Heart left ventricle (tissue), 16 donors: ENCODE measurements around the gene KIF24. TPM values are rescaled to one million over a fixed set of nuclear protein-coding genes. Genes with fewer than 3 reads are reported as not detected.
A peak's percentile ranks its signal among the peaks of the same experiment; 100 is the strongest.
"Not testable (repeated sequence)": the region's sequence is repeated elsewhere in the genome, so short reads cannot be mapped to it uniquely, and the experiment has no call there.

ENCODE experiments used
- ATAC-seq, 4 donors: fragments of 200-7000 bp; cut with Tn5 transposase; one replicate each; pipeline ENCODE4 v1.9.1; 2020 to 2022; ENCODE audit warnings: moderate library complexity in 4 of 4, mild to moderate bottlenecking in 3 of 4, moderate number of reproducible peaks in 1 of 4
- DNase-seq, 5 donors: peaks; one replicate each; pipeline ENCODE4 v3.0.0-alpha.2; 2020
- H3K27ac ChIP-seq, 12 donors: fragments of 200-600 bp; sonication (generic) in 4 of 12; one replicate each; pipeline versions ENCODE4 v1.5.0 to v1.8.0; 2016 to 2022; ENCODE audit warnings: mild to moderate bottlenecking in 2 of 12
- H3K27me3 ChIP-seq, 9 donors: fragments of 200-600 bp; sonication (generic) in 2 of 9; one replicate each; pipeline versions ENCODE4 v1.5.1 to v1.8.0; 2016 to 2022; ENCODE audit warnings: mild to moderate bottlenecking in 3 of 9
- H3K36me3 ChIP-seq, 9 donors: fragments of 200-600 bp; sonication (generic) in 2 of 9; one replicate each; pipeline versions ENCODE4 v1.5.0 to v1.8.0; 2018 to 2022; ENCODE audit warnings: mild to moderate bottlenecking in 2 of 9
- H3K4me1 ChIP-seq, 12 donors: fragments of 200-600 bp; sonication (generic) in 4 of 12; one replicate each; pipeline versions ENCODE4 v1.5.0 to v1.8.0; 2016 to 2022; ENCODE audit warnings: mild to moderate bottlenecking in 3 of 12
- H3K4me3 ChIP-seq, 12 donors: fragments of 200-600 bp; sonication (generic) in 4 of 12; one replicate each; pipeline versions ENCODE4 v1.5.0 to v1.8.0; 2017 to 2022; ENCODE audit warnings: mild to moderate bottlenecking in 9 of 12, moderate library complexity in 4 of 12
- H3K9me3 ChIP-seq, 12 donors: fragments of 200-600 bp; sonication (generic) in 4 of 12; one replicate each; pipeline versions ENCODE4 v1.5.0 to v1.8.0; 2016 to 2022; ENCODE audit warnings: mild to moderate bottlenecking in 1 of 12
- CTCF ChIP-seq, 12 donors: fragments of 200-600 bp; sonication (generic) in 4 of 12; IDR thresholded peaks; one replicate each; pipeline versions ENCODE4 v1.5.0 to v1.8.0; 2018 to 2022; ENCODE audit warnings: antibody characterized with exemption in 12 of 12, mild to moderate bottlenecking in 5 of 12
- POLR2A ChIP-seq, 2 donors: fragments of 450-650 bp; IDR thresholded peaks; one replicate each; pipeline ENCODE4 v1.6.1; 2017; ENCODE audit warnings: antibody characterized with exemption in 2 of 2, mild to moderate bottlenecking in 2 of 2, moderate library complexity in 2 of 2
- WGBS, 4 donors: extraction: QIAGEN DNeasy Blood & Tissue Kit in 2 of 4; methylation state at CpG; one replicate each; pipeline versions ENCODE4 v1.1.5 to v1.1.7; 2013 to 2018; 5-methylcytosine and 5-hydroxymethylcytosine counted together
- intact Hi-C, 10 donors: fragments of 100-400 bp; cut with DNase I; formaldehyde crosslinking; loops; one replicate each; pipeline versions ENCODE4 v1.11.1 to v1.14.2; 2022
- polyA plus RNA-seq, 2 donors: library from polyadenylated mRNA; stranded (reverse); fragments of 200-250 nt; gene quantifications; one replicate each; pipeline ENCODE4 v1.2.3, GENCODE V29; 2013
- total RNA-seq, 9 donors: library from RNA; depleted of rRNA in 2 of 9; stranded (reverse); fragments of >200 nt in 2 of 9; fragmentation: NEBNext Ultra II Directional in 3 of 9; extraction: Animal tissue kit (Norgen Biotek cat#: 25700) in 3 of 9; gene quantifications; one replicate each; pipeline versions ENCODE4 v1.1.0 to v1.2.4, GENCODE V29; 2016 to 2023
- donor health status: ischemic (EF 13 %, LVEDD 7.1; RV severe dilation, severe dysfunction).
- donor health status: healthy with polysubstance abuse.
- donor health status: DM: no; HTN: yes; CAD: no.
- donor health status: DM: no; HTN: no; CAD: no.
- donor health status: ischemic (EF 25% LVEDD 6.9; RV normal size, moderate dysfunction).
- donor health status: ischemic (EF 25% LVEDD 5.7; RV mildly dilated, moderate dysfunction).
- donor health status: healthy.
- donor health status: DM: yes; HTN: yes; CAD: no.
- donor health status: ischemic (EF 35%, LVEDD 5.7; RV mildly dilated, moderate dysfunction).
- donor health status: nonischemic (EF 11% LVEDD 7.7; RV severe dilation, severe dysfunction).
- donor health status: DM: yes; HTN: yes; CAD: no.
- donor health status: PGD.
- donor health status: ischemic (EF 29% LVEDD 5.4; RV normal size, mild dysfunction).
- donor health status: nonischemic (EF 23%, LVEDD 6.1; RV moderate dilation, normal function).

The KIF24 gene
- total and polyA plus RNA-seq, 11 donors = 0.19 to 1.6 (median 0.64) TPM

GRCh38 chr9:34370970-34371880 lies 42.2 kb upstream of the KIF24 start:
- Histone ChIP-seq H3K27ac (no peak overlapping the region), H3K4me1 (peaks cover 0 to 23% (median 9%) of the 10 kb centered on the region in 12 donors), H3K27me3 (peaks cover 0 to 9% (median 0%) of the 10 kb centered on the region in 9 donors), H3K9me3 (no peaks in the 10 kb centered on the region), H3K36me3 (peaks cover 0 to 23% (median 6%) of the 10 kb centered on the region in 9 donors), H3K4me3 (peak overlapping the region in 4 of 12 donors; percentile 4 to 28 (median 18))
- DNase-seq (no peak), ATAC-seq (peak in 1 of 4 donors; percentile 34)
- 57 to 75% (median 65%) methylated on average over 34 to 105 of the region's 105 CpGs for WGBS, 4 donors
- no peak for TF ChIP-seq POLR2A (IDR thresholded peaks at IDR 0.05)
- TF ChIP-seq CTCF (IDR thresholded peaks at IDR 0.05) = peak in 1 of 12 donors; percentile 3
- intact Hi-C loops = no loop called here

- intact Hi-C loops = no loop called here
- WGBS, 4 donors = 71 to 83% (median 78%) methylated on average over 16 to 23 of the region's 23 CpGs
- Histone ChIP-seq H3K4me3 (peak overlapping the region in 2 of 12 donors; percentile 21 to 28), H3K27me3 (peaks cover 0 to 9% (median 0%) of the 10 kb centered on the region in 9 donors), H3K4me1 (peaks cover 0 to 15% (median 2%) of the 10 kb centered on the region in 12 donors), H3K27ac (no peak overlapping the region), H3K9me3 (no peaks in the 10 kb centered on the region), H3K36me3 (peaks cover 0 to 23% (median 6%) of the 10 kb centered on the region in 9 donors)
- ATAC-seq = peak in 1 of 4 donors; percentile 6
- DNase-seq = no peak
- TF ChIP-seq POLR2A (IDR thresholded peaks at IDR 0.05) (no peak), CTCF (IDR thresholded peaks at IDR 0.05) (no peak)
Observed at GRCh38 chr9:34370335-34370969, 41.4 kb upstream of the KIF24 start.

GRCh38 chr9:34369636-34370035 lies 40.6 kb upstream of the KIF24 start:
- intact Hi-C loops = no loop called here

GRCh38 chr9:34368796-34369195 lies 39.7 kb upstream of the KIF24 start:
- ATAC-seq, intact Hi-C loops, H3K27me3 ChIP-seq, H3K9me3 ChIP-seq, H3K4me3 ChIP-seq, DNase-seq, H3K27ac ChIP-seq: not testable (repeated sequence)
- WGBS, 4 donors = 96 to 99% (median 98%) methylated on average over 5 of the region's 5 CpGs
- Histone ChIP-seq H3K36me3 (peaks cover 0 to 23% (median 6%) of the 10 kb centered on the region in 9 donors), H3K4me1 (peaks cover 0 to 19% (median 10%) of the 10 kb centered on the region in 12 donors)

More at GRCh38 chr9:34369636-34370035, 40.6 kb upstream of the KIF24 start:
- Histone ChIP-seq H3K27ac (no peak overlapping the region), H3K4me1 (peaks cover 0 to 13% (median 4%) of the 10 kb centered on the region in 12 donors), H3K4me3 (no peak overlapping the region), H3K36me3 (peaks cover 0 to 23% (median 6%) of the 10 kb centered on the region in 9 donors), H3K27me3 (peaks cover 0 to 9% (median 0%) of the 10 kb centered on the region in 9 donors), H3K9me3 (no peaks in the 10 kb centered on the region)
- WGBS, 4 donors = 93 to 98% (median 97%) methylated on average over 4 of the region's 4 CpGs
- TF ChIP-seq CTCF (IDR thresholded peaks at IDR 0.05) = no peak
- no peak for TF ChIP-seq POLR2A (IDR thresholded peaks at IDR 0.05)
- no peak for DNase-seq
- ATAC-seq = no peak

- H3K27me3 ChIP-seq, intact Hi-C loops, H3K4me3 ChIP-seq, H3K27ac ChIP-seq, ATAC-seq, H3K9me3 ChIP-seq, DNase-seq: not testable (repeated sequence)
- WGBS, 4 donors = 85 to 99% (median 94%) methylated on average over 2 to 3 of the region's 3 CpGs
- peaks cover 0 to 23% (median 6%) of the 10 kb centered on the region in 9 donors for H3K36me3 ChIP-seq
- peaks cover 0 to 26% (median 15%) of the 10 kb centered on the region in 12 donors for H3K4me1 ChIP-seq
Observed at GRCh38 chr9:34367751-34368410, 38.8 kb upstream of the KIF24 start.
